DMS53 treated with DMSO at 0.1 percent for 48 hours (cell line): ENCODE measurements around the gene NKAIN1.
"Not testable (repeated sequence)": the region's sequence is repeated elsewhere in the genome, so short reads cannot be mapped to it uniquely, and the experiment has no call there.

Source experiments
- DNase-seq: peaks from one replicate; lab custom pipeline; 2025; ENCODE audit not compliant: unreplicated experiment; lab: John Stamatoyannopoulos, UW

Gene NKAIN1

GRCh38 chr1:31154632-31155215 is 85.0 kb downstream of the NKAIN1 start:
- peak; percentile 84 for DNase-seq

GRCh38 chr1:31154000-31154631 is 85.6 kb downstream of the NKAIN1 start:
- DNase-seq, result no peak

- DNase-seq, result no peak
Measured at GRCh38 chr1:31153423-31153822, 86.3 kb downstream of the NKAIN1 start.

- no peak for DNase-seq
Measured at GRCh38 chr1:31152181-31152795, 87.4 kb downstream of the NKAIN1 start.

GRCh38 chr1:31151402-31151801 is 88.3 kb downstream of the NKAIN1 start:
- no peak for DNase-seq

GRCh38 chr1:31148409-31148808 is 91.3 kb downstream of the NKAIN1 start:
- DNase-seq, result no peak

GRCh38 chr1:31145648-31146047 is 94.0 kb downstream of the NKAIN1 start:
- no peak for DNase-seq

GRCh38 chr1:31144442-31144841 is 95.2 kb downstream of the NKAIN1 start:
- DNase-seq, result no peak

- DNase-seq, result no peak
Measured at GRCh38 chr1:31143455-31143854, 96.2 kb downstream of the NKAIN1 start.

- DNase-seq, result no peak
Measured at GRCh38 chr1:31142406-31142805, 97.3 kb downstream of the NKAIN1 start.

- no peak for DNase-seq
Measured at GRCh38 chr1:31140299-31140698, 99.4 kb downstream of the NKAIN1 start.

- not testable (repeated sequence) for DNase-seq
Measured at GRCh38 chr1:31138797-31139521, 100.7 kb downstream of the NKAIN1 start.

- not testable (repeated sequence) for DNase-seq
Measured at GRCh38 chr1:31137873-31138272, 101.8 kb downstream of the NKAIN1 start.

GRCh38 chr1:31135973-31136600 is 103.6 kb downstream of the NKAIN1 start:
- DNase-seq, result no peak

GRCh38 chr1:31133368-31133767 is 106.3 kb downstream of the NKAIN1 start:
- no peak for DNase-seq
